ENCODE results near the gene EPB41L4A. TPM values are rescaled to one million over a fixed set of nuclear protein-coding genes. Genes with fewer than 3 reads are reported as not detected.

The EPB41L4A gene
- total RNA-seq, 1 donor from 2014 or later, result 11.1 TPM

DNA sequence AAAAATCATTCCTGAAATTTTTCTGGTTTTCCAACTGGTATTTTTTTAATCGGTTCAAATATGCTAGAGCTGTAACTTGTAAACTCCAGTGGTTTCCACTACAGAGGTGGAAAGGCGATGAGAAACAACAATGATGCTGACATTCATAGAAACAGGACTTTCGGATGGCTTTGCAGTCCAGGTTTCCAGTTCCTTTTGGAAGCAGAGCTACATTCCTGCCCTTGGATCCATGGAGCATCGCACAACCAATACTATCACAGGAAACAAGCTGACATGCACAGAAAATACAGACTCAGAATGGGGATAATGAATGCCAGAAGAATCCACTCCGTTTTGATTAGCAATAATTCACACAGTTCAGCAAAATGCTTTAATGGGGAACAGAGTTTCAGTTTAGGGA lies 140.0 kb downstream of the EPB41L4A start:
- DNase-seq (ENCODE audit: low read depth) (no peak), FAIRE-seq (no peak)
- Mint-ChIP-seq H3K36me3 (ENCODE audit: low read depth, unreplicated experiment) (no peaks in the 10 kb centered on the region), H3K9me3 (ENCODE audit: unreplicated experiment) (no peaks in the 10 kb centered on the region), H3K27ac (ENCODE audit: unreplicated experiment) (no peak overlapping the region), H3K4me1 (ENCODE audit: low read depth, unreplicated experiment) (no peaks in the 10 kb centered on the region), H3K27me3 (ENCODE audit: low read depth, unreplicated experiment) (no peaks in the 10 kb centered on the region), H3K4me3 (ENCODE audit: unreplicated experiment) (no peak overlapping the region)
- H3K4me1 ChIP-seq (ENCODE audit: insufficient read depth, low read length), result no peaks in the 10 kb centered on the region
- H2AFZ ChIP-seq (ENCODE audit: low read depth, low read length), result no peak overlapping the region
- no peak overlapping the region for H3K27ac ChIP-seq (ENCODE audit: low read depth, low read length)
- no peaks in the 10 kb centered on the region for H4K20me1 ChIP-seq (ENCODE audit: insufficient read depth, low read length)
- H3K4me3 ChIP-seq (ENCODE audit: insufficient read depth, low read depth, low read length), result no peak overlapping the region
- TF ChIP-seq CTCF (IDR thresholded peaks at IDR 0.05; ENCODE audit: insufficient read depth, low read depth, low read length), result no peak
- H3K27me3 ChIP-seq (ENCODE audit: insufficient read depth, low read length), result peaks cover 2% of the 10 kb centered on the region
- no peaks in the 10 kb centered on the region for H3K79me2 ChIP-seq (ENCODE audit: insufficient read depth, low read length)
- H3K9ac ChIP-seq (ENCODE audit: low read length), result no peak overlapping the region
- no peaks in the 10 kb centered on the region for H3K36me3 ChIP-seq (ENCODE audit: insufficient read depth, low read length)
- no peak overlapping the region for H3K4me2 ChIP-seq (ENCODE audit: low read length)
- no peaks in the 10 kb centered on the region for H3K9me3 ChIP-seq (ENCODE audit: insufficient read depth, low read depth, low read length)

DNA sequence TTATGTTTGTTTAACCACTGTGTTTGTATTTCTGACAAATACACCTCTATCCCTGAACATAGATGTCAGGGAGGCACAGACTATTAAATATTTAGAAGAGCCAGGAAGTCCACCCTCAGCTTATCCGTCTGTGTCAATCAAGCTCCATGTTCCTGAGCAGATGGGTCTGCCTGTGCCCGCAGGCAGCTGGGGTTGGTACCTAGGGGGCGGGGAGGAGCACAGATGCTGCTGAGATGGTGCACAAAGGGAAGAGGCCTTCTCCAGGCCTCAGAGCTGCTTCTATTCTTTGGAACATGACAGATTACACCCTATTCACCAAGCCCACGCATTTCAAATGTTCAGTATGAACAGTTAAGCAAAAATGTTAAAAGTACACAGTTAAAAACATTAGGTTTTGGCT lies 142.1 kb downstream of the EPB41L4A start:
- Histone ChIP-seq H3K9me3 (ENCODE audit: insufficient read depth, low read depth, low read length) (no peaks in the 10 kb centered on the region), H3K27ac (ENCODE audit: low read depth, low read length) (no peak overlapping the region), H2AFZ (ENCODE audit: low read depth, low read length) (no peak overlapping the region), H3K4me2 (ENCODE audit: low read length) (no peak overlapping the region), H4K20me1 (ENCODE audit: insufficient read depth, low read length) (no peaks in the 10 kb centered on the region), H3K9ac (ENCODE audit: low read length) (no peak overlapping the region), H3K36me3 (ENCODE audit: insufficient read depth, low read length) (no peaks in the 10 kb centered on the region), H3K27me3 (ENCODE audit: insufficient read depth, low read length) (no peaks in the 10 kb centered on the region), H3K79me2 (ENCODE audit: insufficient read depth, low read length) (no peaks in the 10 kb centered on the region), H3K4me1 (ENCODE audit: insufficient read depth, low read length) (no peaks in the 10 kb centered on the region), H3K4me3 (ENCODE audit: insufficient read depth, low read depth, low read length) (no peak overlapping the region)
- H3K36me3 Mint-ChIP-seq (ENCODE audit: low read depth, unreplicated experiment), result no peaks in the 10 kb centered on the region
- H3K27me3 Mint-ChIP-seq (ENCODE audit: low read depth, unreplicated experiment), result no peaks in the 10 kb centered on the region
- TF ChIP-seq CTCF (IDR thresholded peaks at IDR 0.05; ENCODE audit: insufficient read depth, low read depth, low read length) (no peak), EZH2 (IDR thresholded peaks at IDR 0.05; ENCODE audit: insufficient read depth, low read length) (no peak)
- no peak overlapping the region for H3K4me3 Mint-ChIP-seq (ENCODE audit: unreplicated experiment)
- FAIRE-seq (no peak), DNase-seq (ENCODE audit: low read depth) (no peak)
- no peaks in the 10 kb centered on the region for H3K9me3 Mint-ChIP-seq (ENCODE audit: unreplicated experiment)
- H3K27ac Mint-ChIP-seq (ENCODE audit: unreplicated experiment), result no peak overlapping the region
- H3K4me1 Mint-ChIP-seq (ENCODE audit: low read depth, unreplicated experiment), result no peaks in the 10 kb centered on the region

DNA sequence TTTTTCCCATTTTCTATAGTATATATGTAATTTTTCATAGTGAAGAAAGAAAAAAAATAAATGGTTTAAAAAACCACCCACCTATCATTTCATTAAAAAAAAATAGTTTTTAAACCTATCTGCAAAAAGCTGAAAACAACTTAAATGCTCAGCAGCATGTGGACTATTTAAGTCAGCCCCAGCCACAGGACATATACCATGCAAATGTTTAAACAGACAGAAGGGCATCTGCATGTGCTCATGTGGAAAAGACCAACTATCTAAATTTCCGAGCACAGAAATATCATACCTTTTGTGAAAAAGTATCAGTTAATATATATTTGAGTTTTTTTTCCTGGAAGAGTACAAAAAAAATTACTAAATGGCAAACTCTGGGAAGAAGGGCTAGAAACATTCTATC lies 143.4 kb downstream of the EPB41L4A start:
- no peak overlapping the region for H3K27ac Mint-ChIP-seq (ENCODE audit: unreplicated experiment)
- H3K36me3 ChIP-seq (ENCODE audit: insufficient read depth, low read length), result no peaks in the 10 kb centered on the region
- no peaks in the 10 kb centered on the region for H4K20me1 ChIP-seq (ENCODE audit: insufficient read depth, low read length)
- H3K36me3 Mint-ChIP-seq (ENCODE audit: low read depth, unreplicated experiment), result no peaks in the 10 kb centered on the region
- no peak overlapping the region for H3K27ac ChIP-seq (ENCODE audit: low read depth, low read length)
- H3K27me3 ChIP-seq (ENCODE audit: insufficient read depth, low read length), result no peaks in the 10 kb centered on the region
- no peaks in the 10 kb centered on the region for H3K27me3 Mint-ChIP-seq (ENCODE audit: low read depth, unreplicated experiment)
- no peak overlapping the region for H3K4me3 ChIP-seq (ENCODE audit: insufficient read depth, low read depth, low read length)
- H3K9me3 Mint-ChIP-seq (ENCODE audit: unreplicated experiment), result no peaks in the 10 kb centered on the region
- H3K4me1 Mint-ChIP-seq (ENCODE audit: low read depth, unreplicated experiment), result peaks cover 2% of the 10 kb centered on the region
- no peak overlapping the region for H2AFZ ChIP-seq (ENCODE audit: low read depth, low read length)
- no peak overlapping the region for H3K9ac ChIP-seq (ENCODE audit: low read length)
- H3K4me1 ChIP-seq (ENCODE audit: insufficient read depth, low read length), result no peaks in the 10 kb centered on the region
- no peak overlapping the region for H3K4me2 ChIP-seq (ENCODE audit: low read length)
- no peaks in the 10 kb centered on the region for H3K9me3 ChIP-seq (ENCODE audit: insufficient read depth, low read depth, low read length)
- no peak for TF ChIP-seq CTCF (IDR thresholded peaks at IDR 0.05; ENCODE audit: insufficient read depth, low read depth, low read length)
- TF ChIP-seq EZH2 (IDR thresholded peaks at IDR 0.05; ENCODE audit: insufficient read depth, low read length), result no peak
- H3K79me2 ChIP-seq (ENCODE audit: insufficient read depth, low read length), result no peaks in the 10 kb centered on the region
- no peak for FAIRE-seq
- no peak overlapping the region for H3K4me3 Mint-ChIP-seq (ENCODE audit: unreplicated experiment)
- DNase-seq (ENCODE audit: low read depth), result no peak
